ENCODE data around the gene DNMT3A.
"Not testable (repeated sequence)": the region's sequence is repeated elsewhere in the genome, so short reads cannot be mapped to it uniquely, and the experiment has no call there.

DNMT3A gene

GRCh38 chr2:25280051-25280687 is 61.6 kb downstream of the DNMT3A start:
- DNase-seq = no peak

GRCh38 chr2:25279091-25279651 is 62.6 kb downstream of the DNMT3A start:
- no peak for DNase-seq

- no peak for DNase-seq
Measured at GRCh38 chr2:25276569-25277465, 64.9 kb downstream of the DNMT3A start.

GRCh38 chr2:25275575-25275965 is 66.2 kb downstream of the DNMT3A start:
- no peak for DNase-seq

- no peak for DNase-seq
Measured at GRCh38 chr2:25274868-25275574, 66.7 kb downstream of the DNMT3A start.

- no peak for DNase-seq
Measured at GRCh38 chr2:25273985-25274535, 67.7 kb downstream of the DNMT3A start.

GRCh38 chr2:25272705-25273104 is 69.0 kb downstream of the DNMT3A start:
- DNase-seq = not testable (repeated sequence)

GRCh38 chr2:25270061-25270460 is 71.7 kb downstream of the DNMT3A start:
- DNase-seq = no peak

- no peak for DNase-seq
Measured at GRCh38 chr2:25269233-25269632, 72.5 kb downstream of the DNMT3A start.

- no peak for DNase-seq
Measured at GRCh38 chr2:25268139-25268538, 73.6 kb downstream of the DNMT3A start.

- no peak for DNase-seq
Measured at GRCh38 chr2:25266399-25266798, 75.3 kb downstream of the DNMT3A start.

- DNase-seq = no peak
Measured at GRCh38 chr2:25265802-25266201, 75.9 kb downstream of the DNMT3A start.

- DNase-seq = no peak
Measured at GRCh38 chr2:25265001-25265400, 76.7 kb downstream of the DNMT3A start.

- no peak for DNase-seq
Measured at GRCh38 chr2:25262288-25262687, 79.4 kb downstream of the DNMT3A start.

GRCh38 chr2:25259737-25260124 is 82.0 kb downstream of the DNMT3A start:
- DNase-seq = no peak

GRCh38 chr2:25258847-25259736 is 82.6 kb downstream of the DNMT3A start:
- DNase-seq = no peak

GRCh38 chr2:25257931-25258846 is 83.5 kb downstream of the DNMT3A start:
- no peak for DNase-seq

- DNase-seq = no peak
Measured at GRCh38 chr2:25257032-25257552, 84.6 kb downstream of the DNMT3A start.

- DNase-seq = no peak
Measured at GRCh38 chr2:25256488-25256875, 85.2 kb downstream of the DNMT3A start.

- DNase-seq = no peak
Measured at GRCh38 chr2:25255745-25256487, 85.8 kb downstream of the DNMT3A start.
